Mesendoderm (in vitro differentiated cells): ENCODE results near the gene CACNB2.

Experiments
- DNase-seq: peaks from one replicate; pipeline ENCODE4 v3.0.0; 2013
- H2AK5ac ChIP-seq: 2 replicates; pipeline ENCODE4 v1.6.1; 2013; ENCODE audit warnings: low read length, inconsistent platforms
- H2BK120ac ChIP-seq: 2 replicates; pipeline ENCODE4 v1.6.1; 2013; ENCODE audit warnings: low read depth, mild to moderate bottlenecking, low read length, moderate library complexity, mixed read lengths
- H2BK15ac ChIP-seq: replicated peaks from 2 replicates; pipeline ENCODE4 v1.6.1; 2013; ENCODE audit warnings: low read depth, mild to moderate bottlenecking, moderate library complexity
- H2BK5ac ChIP-seq: 2 replicates; pipeline ENCODE4 v1.6.1; 2013; ENCODE audit warnings: low read length, inconsistent platforms
- H3K18ac ChIP-seq: 2 replicates; pipeline ENCODE4 v1.6.1; 2013; ENCODE audit warnings: mild to moderate bottlenecking, low read length, mixed read lengths
- H3K23ac ChIP-seq: one replicate; pipeline ENCODE4 v1.6.1; 2013; ENCODE audit warnings: low read length
- H3K27ac ChIP-seq: 2 replicates; pipeline ENCODE4 v1.5.1; 2013; ENCODE audit warnings: low read depth, mild to moderate bottlenecking, inconsistent platforms, low read length, moderate library complexity
- H3K27me3 ChIP-seq: 2 replicates; pipeline ENCODE4 v1.6.1; 2013; ENCODE audit warnings: low read length, control low read depth, mild to moderate bottlenecking, inconsistent platforms; ENCODE audit not compliant: insufficient read depth, poor library complexity
- H3K36me3 ChIP-seq: 2 replicates; pipeline ENCODE4 v1.6.1; 2013; ENCODE audit warnings: low read length, inconsistent platforms; ENCODE audit not compliant: control insufficient read depth, insufficient read depth
- H3K4ac ChIP-seq: one replicate; pipeline ENCODE4 v1.6.1; 2013; ENCODE audit warnings: low read depth, mild to moderate bottlenecking, low read length, moderate library complexity
- H3K4me1 ChIP-seq: 2 replicates; pipeline ENCODE4 v1.6.1; 2013; ENCODE audit warnings: low read depth, low read length, inconsistent platforms; ENCODE audit not compliant: control insufficient read depth
- H3K4me2 ChIP-seq: 2 replicates; pipeline ENCODE4 v1.6.1; 2013; ENCODE audit warnings: low read length
- H3K4me3 ChIP-seq: 2 replicates; pipeline ENCODE4 v1.5.1; 2013; ENCODE audit warnings: mild to moderate bottlenecking, low read length
- H3K56ac ChIP-seq: one replicate; pipeline ENCODE4 v1.6.1; 2013; ENCODE audit warnings: low read length
- H3K79me1 ChIP-seq: 2 replicates; pipeline ENCODE4 v1.6.1; 2013; ENCODE audit warnings: low read length, inconsistent platforms
- H3K79me2 ChIP-seq: 2 replicates; pipeline ENCODE4 v1.6.1; 2013; ENCODE audit warnings: mild to moderate bottlenecking, low read length; ENCODE audit not compliant: control insufficient read depth, insufficient read depth
- H3K9ac ChIP-seq: 2 replicates; pipeline ENCODE4 v1.6.1; 2013; ENCODE audit warnings: low read length, inconsistent platforms
- H4K5ac ChIP-seq: one replicate; pipeline ENCODE4 v1.6.1; 2013; ENCODE audit warnings: low read length
- H4K8ac ChIP-seq: one replicate; pipeline ENCODE4 v1.6.1; 2013; ENCODE audit warnings: low read depth, mild to moderate bottlenecking, control low read depth, low read length, moderate library complexity
- WGBS: extraction: QIAGEN DNeasy Blood & Tissue Kit; methylation state at CpG from one replicate; pipeline ENCODE4 v1.1.7; 2013; ENCODE audit warnings: low lambda C conversion rate, missing lambda C conversion rate; ENCODE audit not compliant: insufficient coverage; ENCODE audit errors: extremely low coverage; 5-methylcytosine and 5-hydroxymethylcytosine counted together

The CACNB2 gene

GRCh38 chr10:18100669-18101068 is 39.6 kb upstream of the CACNB2 start:
- Histone ChIP-seq H2BK15ac (no peak overlapping the region), H4K8ac (no peak overlapping the region), H3K4me2 (no peak overlapping the region), H3K4me3 (no peak overlapping the region), H3K4me1 (no peaks in the 10 kb centered on the region), H2BK120ac (no peak overlapping the region), H3K36me3 (no peaks in the 10 kb centered on the region), H3K79me1 (no peaks in the 10 kb centered on the region), H3K27ac (no peak overlapping the region), H3K27me3 (no peaks in the 10 kb centered on the region), H3K23ac (no peak overlapping the region), H2AK5ac (no peak overlapping the region), H3K79me2 (no peaks in the 10 kb centered on the region), H2BK5ac (no peak overlapping the region), H4K5ac (no peak overlapping the region), H3K9ac (no peak overlapping the region), H3K56ac (no peak overlapping the region), H3K18ac (no peak overlapping the region), H3K4ac (no peak overlapping the region)
- no CpG with 5 or more reads among the region's 1 CpG for WGBS
- DNase-seq: no peak

DNA sequence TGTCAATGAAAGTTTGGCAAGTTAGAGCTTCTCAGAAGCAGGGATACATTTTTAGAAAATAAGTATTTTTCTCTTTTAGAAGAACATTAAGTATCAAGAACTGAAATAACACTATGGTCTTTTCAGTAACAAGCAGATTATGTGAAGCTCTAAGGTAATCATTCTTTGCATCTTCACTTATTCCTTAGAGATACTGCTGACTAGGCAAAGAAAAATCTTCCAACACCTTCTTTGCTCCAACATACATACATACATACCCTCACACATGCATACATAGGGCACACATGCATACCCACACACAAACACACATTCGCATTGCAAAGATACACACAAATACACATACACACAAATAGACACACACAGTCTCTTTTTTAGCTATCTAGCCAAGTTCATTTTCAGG is 37.8 kb upstream of the CACNB2 start:
- Histone ChIP-seq H2BK15ac (no peak overlapping the region), H4K5ac (no peak overlapping the region), H3K4me2 (no peak overlapping the region), H3K27me3 (no peaks in the 10 kb centered on the region), H3K4me3 (no peak overlapping the region), H2BK5ac (no peak overlapping the region), H2AK5ac (no peak overlapping the region), H3K79me2 (no peaks in the 10 kb centered on the region), H3K23ac (no peak overlapping the region), H3K56ac (no peak overlapping the region), H4K8ac (no peak overlapping the region), H3K27ac (no peak overlapping the region), H3K36me3 (no peaks in the 10 kb centered on the region), H3K4me1 (no peaks in the 10 kb centered on the region), H2BK120ac (no peak overlapping the region), H3K18ac (no peak overlapping the region), H3K4ac (no peak overlapping the region), H3K79me1 (no peaks in the 10 kb centered on the region), H3K9ac (no peak overlapping the region)
- no CpG with 5 or more reads among the region's 1 CpG for WGBS
- DNase-seq: no peak

DNA sequence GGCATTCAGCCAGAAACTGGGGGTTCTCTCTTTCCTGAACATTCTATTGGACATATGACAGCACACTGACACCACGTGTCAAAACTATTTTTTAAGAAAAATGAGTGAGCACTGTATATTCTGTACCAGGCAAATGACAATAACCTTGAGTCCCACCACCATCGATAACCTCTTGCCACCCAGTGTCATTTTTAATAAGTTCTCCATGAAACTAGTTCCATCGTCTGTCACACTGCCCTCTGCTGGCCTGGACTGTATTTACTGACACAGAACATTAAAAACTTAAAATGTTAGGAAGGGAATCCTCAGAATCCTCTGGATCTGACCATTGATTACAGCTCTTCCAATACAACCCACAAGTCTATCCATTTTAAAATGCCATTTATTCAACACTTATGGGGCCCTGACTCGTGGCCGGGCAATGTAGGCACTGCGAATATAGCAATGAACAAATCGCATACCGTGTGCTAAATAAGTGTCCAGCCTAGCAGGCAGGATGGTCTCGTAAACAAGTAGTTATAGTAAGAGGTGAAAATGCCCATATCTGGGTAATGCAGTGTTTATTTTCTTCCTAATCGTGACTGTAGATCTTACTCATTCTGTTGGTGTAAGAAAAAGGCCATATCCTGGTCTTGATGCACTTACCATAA is 35.9 kb upstream of the CACNB2 start:
- Histone ChIP-seq H2BK5ac (no peak overlapping the region), H2AK5ac (no peak overlapping the region), H4K8ac (no peak overlapping the region), H3K27ac (no peak overlapping the region), H3K4ac (no peak overlapping the region), H3K36me3 (no peaks in the 10 kb centered on the region), H3K23ac (no peak overlapping the region), H3K4me3 (no peak overlapping the region), H3K27me3 (no peaks in the 10 kb centered on the region), H3K4me2 (no peak overlapping the region), H3K79me1 (no peaks in the 10 kb centered on the region), H3K56ac (no peak overlapping the region), H2BK120ac (no peak overlapping the region), H4K5ac (no peak overlapping the region), H3K79me2 (no peaks in the 10 kb centered on the region), H2BK15ac (no peak overlapping the region), H3K9ac (no peak overlapping the region), H3K18ac (no peak overlapping the region), H3K4me1 (no peaks in the 10 kb centered on the region)
- no CpG with 5 or more reads among the region's 10 CpGs for WGBS
- peak; percentile 45 for DNase-seq

DNA sequence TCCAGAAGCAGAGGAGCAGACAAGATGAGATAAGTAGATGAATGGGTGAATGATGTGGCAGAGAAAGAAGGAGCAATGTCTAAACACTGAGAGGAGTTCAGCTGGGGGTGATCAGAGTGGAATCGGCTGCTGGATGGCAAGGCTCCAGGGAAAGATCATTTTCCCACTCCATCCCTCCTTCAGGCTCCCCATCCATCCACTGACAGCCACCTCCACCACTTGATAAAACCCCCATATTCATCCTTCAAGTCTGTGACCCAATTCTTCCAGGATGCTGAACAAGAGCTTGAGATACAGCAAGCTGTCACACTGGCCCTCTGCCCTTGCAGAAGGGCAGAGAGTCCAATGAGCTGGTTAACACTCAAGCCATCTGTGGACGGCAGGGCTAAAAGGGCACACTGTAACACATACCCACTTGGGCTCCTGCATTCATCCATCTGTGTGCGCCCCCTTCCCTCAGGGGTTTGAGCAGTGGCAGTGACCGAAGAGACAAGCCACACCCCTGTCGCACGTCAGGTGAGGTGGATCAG is 30.8 kb upstream of the CACNB2 start:
- H3K4me1 ChIP-seq: no peaks in the 10 kb centered on the region
- WGBS: no CpG with 5 or more reads among the region's 6 CpGs
- H2BK15ac ChIP-seq: no peak overlapping the region
- H3K4me2 ChIP-seq: no peak overlapping the region
- H3K4ac ChIP-seq: no peak overlapping the region
- H3K9ac ChIP-seq: no peak overlapping the region
- no peak overlapping the region for H4K8ac ChIP-seq
- no peak overlapping the region for H2BK5ac ChIP-seq
- H2AK5ac ChIP-seq: no peak overlapping the region
- H3K79me1 ChIP-seq: no peaks in the 10 kb centered on the region
- no peaks in the 10 kb centered on the region for H3K27me3 ChIP-seq
- no peak overlapping the region for H3K4me3 ChIP-seq
- no peaks in the 10 kb centered on the region for H3K36me3 ChIP-seq
- H3K79me2 ChIP-seq: no peaks in the 10 kb centered on the region
- H3K56ac ChIP-seq: no peak overlapping the region
- no peak overlapping the region for H3K23ac ChIP-seq
- no peak overlapping the region for H2BK120ac ChIP-seq
- DNase-seq: no peak
- no peak overlapping the region for H4K5ac ChIP-seq
- no peak overlapping the region for H3K18ac ChIP-seq
- H3K27ac ChIP-seq: no peak overlapping the region

- no peaks in the 10 kb centered on the region for H3K27me3 ChIP-seq
- no peak overlapping the region for H2BK120ac ChIP-seq
- no peak overlapping the region for H2AK5ac ChIP-seq
- H3K9ac ChIP-seq: no peak overlapping the region
- DNase-seq: no peak
- H3K4me1 ChIP-seq: no peaks in the 10 kb centered on the region
- no peak overlapping the region for H4K8ac ChIP-seq
- no peak overlapping the region for H4K5ac ChIP-seq
- no peak overlapping the region for H3K23ac ChIP-seq
- H3K79me2 ChIP-seq: no peaks in the 10 kb centered on the region
- no peak overlapping the region for H3K27ac ChIP-seq
- no peaks in the 10 kb centered on the region for H3K36me3 ChIP-seq
- H3K56ac ChIP-seq: no peak overlapping the region
- H3K4me3 ChIP-seq: no peak overlapping the region
- H3K4me2 ChIP-seq: no peak overlapping the region
- no CpG with 5 or more reads among the region's 1 CpG for WGBS
- H2BK15ac ChIP-seq: no peak overlapping the region
- no peak overlapping the region for H2BK5ac ChIP-seq
- H3K18ac ChIP-seq: no peak overlapping the region
- H3K79me1 ChIP-seq: no peaks in the 10 kb centered on the region
- no peak overlapping the region for H3K4ac ChIP-seq
These were observed 26.3 kb upstream of the CACNB2 start for GRCh38 chr10:18113881-18114280.

- no peak for DNase-seq
- Histone ChIP-seq H4K8ac (no peak overlapping the region), H2BK120ac (no peak overlapping the region), H3K4me1 (no peaks in the 10 kb centered on the region), H4K5ac (no peak overlapping the region), H3K36me3 (no peaks in the 10 kb centered on the region), H3K4ac (no peak overlapping the region), H3K4me2 (no peak overlapping the region), H3K18ac (no peak overlapping the region), H3K79me1 (no peaks in the 10 kb centered on the region), H3K27ac (no peak overlapping the region), H3K9ac (no peak overlapping the region), H3K4me3 (no peak overlapping the region), H2BK5ac (no peak overlapping the region), H2AK5ac (no peak overlapping the region), H2BK15ac (no peak overlapping the region), H3K27me3 (no peaks in the 10 kb centered on the region), H3K79me2 (no peaks in the 10 kb centered on the region), H3K56ac (no peak overlapping the region), H3K23ac (no peak overlapping the region)
- WGBS: no CpG with 5 or more reads among the region's 2 CpGs
These were observed 22.9 kb upstream of the CACNB2 start for GRCh38 chr10:18117276-18117675.
